HG03520 (cell line): Measurements from ENCODE around the gene ANKRD11.

Source experiments
- ATAC-seq: cut with Tn5 transposase; IDR thresholded peaks from one replicate; pipeline ENCODE4 v1.9.1; 2021; ENCODE audit warnings: mild to moderate bottlenecking, moderate library complexity; ENCODE audit not compliant: unreplicated experiment

Gene ANKRD11

GRCh38 chr16:89490439-89491237 lies at the start of gene ANKRD11:
ANKRD11 (minus strand) TSS chr16:89490561; CDS start chr16:89317019, 173,542 bp downstream.
- peak; percentile 69 for ATAC-seq

- ATAC-seq: no peak
Measured at GRCh38 chr16:89538286-89538685, 47.9 kb upstream of the ANKRD11 start.

DNA sequence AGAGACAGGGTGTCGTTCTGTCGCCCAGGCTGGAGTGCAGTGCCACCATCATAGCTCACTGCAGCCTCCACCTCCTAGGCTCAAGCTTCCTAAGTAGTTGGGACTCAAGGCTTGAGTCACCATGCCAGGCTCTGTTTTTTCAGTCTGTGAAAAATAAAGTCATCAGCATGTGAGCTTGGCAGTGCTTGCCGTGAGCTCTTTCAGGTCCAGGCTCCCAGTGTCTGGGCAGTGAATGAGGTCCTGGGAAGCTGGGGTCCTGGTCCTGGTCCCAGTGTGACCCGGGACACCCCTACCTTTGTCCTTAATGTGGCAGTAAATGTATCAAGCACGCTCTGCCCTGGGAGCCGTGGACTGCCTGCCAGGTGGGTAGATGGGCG lies 47.2 kb upstream of the ANKRD11 start:
- no peak for ATAC-seq

DNA sequence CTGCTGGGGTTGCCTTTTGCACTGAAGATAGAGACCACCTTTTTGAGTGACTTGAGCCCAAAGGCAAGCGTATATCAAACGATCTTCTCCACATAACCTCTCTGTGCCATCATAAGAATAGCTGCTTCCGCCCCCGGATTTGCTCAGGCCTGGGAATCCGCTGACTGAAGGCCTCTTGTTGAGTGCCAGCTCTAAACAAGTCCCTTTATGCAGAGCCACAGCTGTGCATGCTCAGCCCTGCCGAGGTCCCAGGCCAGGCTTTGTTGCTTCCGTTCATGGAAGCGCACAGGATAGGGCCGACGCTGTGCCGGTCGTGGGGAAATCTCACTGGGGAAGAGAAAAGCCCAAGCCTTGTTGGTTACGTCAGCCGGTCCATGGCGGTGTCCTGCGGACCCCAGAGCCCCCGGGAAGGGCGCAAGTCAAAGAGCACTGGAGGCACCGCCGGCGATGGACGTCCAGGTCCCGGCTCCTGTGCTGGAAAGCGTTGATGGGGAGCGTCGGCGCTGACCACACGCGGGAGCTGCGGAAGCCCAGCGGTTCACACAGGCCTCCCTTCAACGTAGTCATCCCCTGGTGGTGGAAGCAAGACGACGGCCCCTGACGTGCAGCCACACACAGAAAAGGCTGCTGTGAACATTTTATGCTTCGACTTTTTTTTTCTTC lies 46.7 kb upstream of the ANKRD11 start:
- no peak for ATAC-seq

DNA sequence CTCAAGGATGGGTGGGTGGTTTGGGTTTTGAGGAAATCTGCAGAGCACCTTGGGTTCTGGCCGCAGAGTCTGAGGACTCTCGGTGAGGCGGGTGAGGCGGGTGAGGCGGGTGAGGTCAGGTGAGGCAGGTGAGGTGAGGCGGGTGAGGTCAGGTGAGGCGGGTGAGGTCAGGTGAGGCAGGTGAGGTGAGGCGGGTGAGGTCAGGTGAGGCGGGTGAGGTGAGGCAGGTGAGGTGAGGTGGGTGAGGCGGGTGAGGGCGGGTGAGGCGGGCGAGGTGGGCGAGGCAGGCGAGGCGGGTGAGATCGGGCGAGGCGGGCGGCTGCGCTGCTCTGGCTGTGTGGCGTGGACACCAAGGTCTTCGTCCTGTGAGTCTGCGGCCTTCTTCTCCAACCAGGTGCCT lies 46.0 kb upstream of the ANKRD11 start:
- ATAC-seq: no peak

DNA sequence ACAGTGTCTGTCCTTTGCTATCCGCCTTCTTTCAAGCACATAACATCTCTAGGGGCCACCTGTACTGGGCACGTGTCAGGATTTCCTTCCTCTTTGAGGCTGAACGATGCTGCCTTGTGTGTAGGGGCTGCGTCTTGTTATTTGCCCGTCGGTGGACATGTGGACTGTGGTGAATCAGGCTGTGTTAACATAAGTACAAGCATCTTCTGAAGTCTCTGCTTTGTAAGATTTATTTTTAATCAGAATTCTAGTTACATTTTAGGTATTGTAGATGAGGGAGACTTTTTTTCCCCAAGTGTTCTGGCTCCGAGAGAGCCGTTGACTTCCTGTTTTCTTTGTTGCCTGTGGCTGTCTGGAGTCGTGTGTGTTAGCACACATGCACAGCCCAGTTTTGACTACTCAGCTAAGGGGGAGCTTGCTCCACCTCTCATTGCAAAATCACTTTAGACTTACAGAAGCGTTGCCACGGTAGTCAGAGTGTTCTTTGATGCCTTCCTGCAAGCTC lies 43.9 kb upstream of the ANKRD11 start:
- ATAC-seq: no peak

GRCh38 chr16:89531821-89532526 lies 41.6 kb upstream of the ANKRD11 start:
- no peak for ATAC-seq

DNA sequence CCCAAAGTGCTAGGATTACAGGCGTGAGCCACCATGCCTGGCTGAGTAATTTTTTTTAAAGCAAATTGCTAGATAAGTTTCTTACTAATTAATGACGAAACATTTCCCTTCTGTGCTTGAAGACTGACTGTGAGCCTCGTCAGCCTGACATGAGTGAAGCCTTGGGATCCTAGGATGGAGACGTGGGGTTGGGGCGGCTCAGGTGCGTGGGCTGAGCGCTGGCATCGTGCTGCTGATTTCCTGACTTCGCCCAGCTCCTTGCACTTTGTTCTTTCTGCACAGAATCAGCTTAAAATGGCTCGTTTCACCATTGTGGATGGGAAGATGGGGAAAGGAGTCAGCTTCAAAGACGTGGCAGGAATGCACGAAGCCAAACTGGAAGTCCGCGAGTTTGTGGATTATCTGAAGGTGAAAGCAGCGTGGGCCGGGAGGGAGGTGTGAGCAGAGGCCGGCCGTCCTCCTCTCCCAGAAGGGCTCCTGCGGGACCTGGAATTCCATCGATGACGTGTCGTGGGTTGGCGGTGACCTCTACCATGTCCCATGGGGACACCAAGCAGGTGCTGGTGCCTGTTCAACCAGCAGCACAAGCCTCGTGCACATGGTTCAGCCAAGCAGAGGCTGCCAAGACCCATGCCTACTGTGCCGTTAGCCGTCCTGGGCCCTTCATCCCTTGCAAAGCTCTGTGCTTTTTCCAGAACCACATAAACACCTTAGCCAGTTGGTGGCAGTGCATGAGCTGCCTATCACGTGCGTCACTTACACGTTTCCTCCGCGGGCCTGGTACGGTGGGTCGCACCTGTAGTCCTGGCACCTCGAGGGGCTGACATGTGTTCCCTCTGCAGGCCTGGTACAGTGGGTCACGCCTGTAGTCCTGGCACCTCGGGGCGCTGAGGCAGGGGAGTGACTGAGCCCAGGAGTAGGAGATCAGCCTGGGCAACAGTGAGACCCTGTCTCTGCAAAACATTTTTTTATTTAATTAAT lies 40.3 kb upstream of the ANKRD11 start:
- no peak for ATAC-seq

DNA sequence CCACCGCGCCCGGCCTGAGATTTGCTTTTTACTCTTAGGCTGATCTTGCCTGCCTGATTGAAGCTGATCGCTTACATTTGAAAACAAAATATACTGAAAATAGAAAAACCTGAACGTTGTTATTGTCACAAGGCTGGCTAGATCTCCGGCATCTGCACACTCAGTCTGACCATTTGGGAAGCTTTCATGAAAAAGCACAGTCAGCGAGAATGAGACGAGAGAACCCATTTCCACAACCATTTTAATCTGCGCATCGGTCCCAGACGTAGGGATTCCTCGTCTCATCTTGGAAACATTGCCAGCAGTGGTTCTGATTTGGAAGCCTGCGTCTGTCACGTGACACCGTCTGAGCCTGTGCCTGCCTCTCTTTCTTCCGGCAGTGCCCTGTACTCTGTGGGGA lies 38.7 kb upstream of the ANKRD11 start:
- no peak for ATAC-seq

DNA sequence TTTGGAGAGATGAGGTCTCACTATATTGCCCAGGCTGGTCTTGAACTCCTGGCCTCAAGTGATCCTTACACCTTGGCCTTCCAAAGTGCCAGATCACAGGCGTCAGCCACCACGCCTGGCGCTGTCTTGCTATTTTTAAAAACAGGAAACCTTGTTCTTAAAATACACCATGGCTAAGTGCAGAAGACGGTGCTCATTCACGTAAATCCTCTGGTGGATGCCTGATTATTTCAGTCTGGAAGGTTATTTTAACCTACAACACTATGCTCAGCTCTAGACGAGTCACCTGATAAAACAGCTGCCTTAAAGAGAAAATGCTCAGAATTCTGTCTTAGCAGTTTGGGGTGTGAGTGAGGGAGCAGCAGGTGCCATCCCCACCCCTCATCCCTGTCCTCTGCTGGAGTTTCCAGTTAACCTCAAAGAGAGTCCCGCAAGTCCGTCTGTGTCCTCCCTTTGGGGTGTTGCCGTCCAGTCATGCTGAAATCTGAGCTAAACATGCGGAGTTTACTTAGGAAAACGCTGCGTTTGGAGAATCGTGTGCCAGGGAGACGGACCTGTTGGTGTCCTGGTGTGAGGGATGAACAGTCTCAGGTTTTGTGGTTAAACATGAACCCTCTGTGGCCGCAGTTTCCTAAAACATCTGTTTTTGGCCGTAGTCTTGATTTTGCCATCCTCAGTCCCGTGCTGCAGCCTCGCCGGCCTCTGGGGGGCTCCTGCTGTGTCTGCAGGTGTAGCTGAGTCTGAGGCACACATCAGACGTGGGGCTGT lies 35.0 kb upstream of the ANKRD11 start:
- no peak for ATAC-seq

DNA sequence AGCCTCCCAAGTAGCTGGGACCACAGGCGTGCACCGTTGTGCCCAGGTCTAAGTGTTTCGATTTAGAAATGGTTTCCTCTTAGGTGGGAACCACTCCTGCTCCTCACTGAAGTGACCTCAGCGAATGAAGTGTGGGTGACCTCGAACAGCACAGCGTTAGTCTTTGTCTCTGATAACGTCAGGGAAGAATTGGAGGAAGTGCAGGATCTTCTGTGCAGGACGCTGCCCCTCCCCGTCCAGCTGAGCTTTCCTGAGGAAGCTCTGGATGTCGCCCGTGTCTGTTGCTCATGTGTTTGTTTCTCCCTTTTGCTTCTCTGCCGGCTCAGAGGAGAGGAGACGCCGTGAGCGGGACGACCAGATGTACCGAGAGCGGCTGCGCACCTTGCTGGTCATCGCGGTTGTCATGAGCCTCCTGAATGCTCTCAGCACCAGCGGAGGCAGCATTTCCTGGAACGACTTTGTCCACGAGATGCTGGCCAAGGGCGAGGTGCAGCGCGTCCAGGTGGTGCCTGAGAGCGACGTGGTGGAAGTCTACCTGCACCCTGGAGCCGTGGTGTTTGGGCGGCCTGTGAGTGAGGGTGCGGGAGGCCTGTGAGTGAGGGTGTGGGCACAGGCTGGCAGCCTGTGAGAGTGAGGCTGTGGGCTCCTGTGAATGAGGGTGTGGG lies 33.5 kb upstream of the ANKRD11 start:
- ATAC-seq: no peak

DNA sequence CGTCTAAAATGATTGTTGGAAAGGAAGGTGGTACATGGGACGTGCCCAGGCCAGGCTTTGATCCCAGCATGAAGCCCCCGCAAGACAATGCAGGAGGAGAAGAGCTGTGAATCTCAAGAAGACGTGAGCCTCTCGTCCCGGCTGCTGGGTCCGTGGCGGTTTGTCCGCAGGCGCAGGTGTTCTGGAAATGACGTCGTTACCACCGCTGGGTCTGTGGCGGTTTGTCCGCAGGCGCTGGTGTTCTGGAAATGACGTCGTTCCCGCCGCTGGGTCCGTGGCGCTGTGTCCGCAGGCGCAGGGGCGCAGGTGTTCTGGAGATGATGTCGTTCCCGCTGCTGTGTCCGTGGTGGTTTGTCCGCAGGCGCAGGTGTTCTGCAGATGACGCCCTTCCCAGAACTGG lies 31.9 kb upstream of the ANKRD11 start:
- no peak for ATAC-seq

DNA sequence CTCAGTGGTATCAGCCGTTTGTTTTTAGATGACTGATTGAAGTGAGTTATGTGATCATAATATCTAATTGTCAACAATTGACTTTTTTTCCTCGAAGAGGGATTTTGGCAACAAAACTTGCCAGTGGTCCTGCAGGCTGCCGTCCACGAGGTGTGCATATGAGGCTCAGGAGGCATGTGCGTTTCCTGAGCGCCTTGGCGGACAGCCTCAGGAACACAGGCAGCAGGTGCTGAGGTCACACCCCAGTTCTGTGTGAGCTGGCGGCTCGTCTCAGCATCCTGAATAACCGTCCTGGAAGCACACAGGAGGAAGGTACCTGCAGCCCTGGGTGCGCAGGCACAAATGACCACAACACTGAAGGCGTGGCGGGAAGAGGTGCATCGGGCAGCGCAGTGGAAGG lies 29.5 kb upstream of the ANKRD11 start:
- ATAC-seq: no peak

DNA sequence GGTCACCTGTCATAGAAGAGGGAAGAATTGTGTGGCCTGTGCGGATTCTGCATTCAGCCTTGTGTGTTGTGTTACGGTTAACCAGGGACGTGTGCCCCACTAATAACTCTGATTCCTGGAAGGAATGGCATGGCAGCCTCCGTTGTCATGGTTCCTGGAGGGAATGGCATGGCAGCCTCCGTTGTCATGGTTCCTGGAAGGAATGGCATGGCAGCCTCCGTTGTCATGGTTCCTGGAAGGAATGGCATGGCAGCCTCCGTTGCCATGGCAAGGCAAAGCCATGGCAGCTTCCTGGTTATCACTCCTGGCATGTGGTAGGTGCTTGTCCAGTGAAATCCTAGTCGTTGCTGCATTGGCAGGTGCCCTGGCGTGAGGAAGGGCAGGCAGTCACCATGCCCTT lies 26.8 kb upstream of the ANKRD11 start:
- no peak for ATAC-seq

GRCh38 chr16:89512453-89512852 lies 22.1 kb upstream of the ANKRD11 start:
- no peak for ATAC-seq

DNA sequence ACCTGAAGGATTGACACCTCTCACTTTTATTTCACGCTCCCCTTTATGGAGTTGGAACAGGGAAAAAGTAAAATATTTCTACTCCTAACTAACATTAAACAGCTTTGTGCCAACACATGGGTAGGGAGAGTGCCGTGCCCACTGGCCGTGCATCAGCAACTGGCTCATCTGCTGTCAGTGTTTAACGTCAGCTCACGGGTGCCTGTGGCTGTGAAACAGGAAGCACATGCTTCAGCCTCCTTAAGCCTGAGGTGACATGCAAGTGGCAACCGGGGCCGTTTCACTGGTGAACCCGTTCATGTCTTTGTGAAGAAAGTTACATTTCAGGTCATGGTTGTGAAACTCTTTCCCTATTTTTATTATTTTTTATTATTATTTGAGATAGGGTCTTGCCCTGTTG lies 21.0 kb upstream of the ANKRD11 start:
- ATAC-seq: no peak

GRCh38 chr16:89510526-89510925 lies 20.2 kb upstream of the ANKRD11 start:
- no peak for ATAC-seq

GRCh38 chr16:89507834-89508590 lies 17.7 kb upstream of the ANKRD11 start, which contains the start of gene SPG7:
SPG7 (plus strand) TSS chr16:89508403; CDS start chr16:89508418, 15 bp downstream.
- peak; percentile 68 for ATAC-seq
